ENCODE data around the gene CENPU.
"Not testable (repeated sequence)": the region's sequence is repeated elsewhere in the genome, so short reads cannot be mapped to it uniquely, and the experiment has no call there.

The CENPU gene

DNA sequence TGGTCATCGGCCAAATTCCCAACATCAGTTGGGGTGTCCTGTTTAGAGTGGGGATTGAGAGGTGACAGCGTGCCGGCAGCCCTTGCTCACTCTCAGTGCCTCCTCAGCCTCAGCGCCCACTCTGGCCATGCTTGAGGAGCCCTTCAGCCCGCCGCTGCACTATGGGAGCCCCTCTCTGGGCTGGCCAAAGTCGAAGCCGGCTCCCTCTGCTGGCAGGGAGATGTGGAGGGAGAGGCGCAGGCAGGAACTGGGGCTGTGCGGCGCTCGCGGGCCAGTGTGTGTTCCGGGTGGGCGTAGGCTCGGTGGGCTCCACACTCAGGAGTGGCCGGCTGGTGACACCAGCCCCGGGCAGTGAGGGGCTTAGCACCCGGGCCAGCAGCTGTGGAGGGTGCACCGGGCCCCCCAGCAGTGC lies 7.1 kb upstream of the CENPU start:
- Histone ChIP-seq H2AFZ (ENCODE audit: low read depth, low read length) (no peak overlapping the region), H3K4ac (ENCODE audit: low read depth in 1 of 2, low read length in 2 of 2) (no peak overlapping the region), H4K8ac (ENCODE audit: low read length) (no peak overlapping the region), H3K9me3 (ENCODE audit: control insufficient read depth, low read length) (no peaks in the 10 kb centered on the region), H3K27ac (ENCODE audit: low read length, poor library complexity, severe bottlenecking) (no peak overlapping the region), H3K36me3 (ENCODE audit: control insufficient read depth in 1 of 2, insufficient read depth in 2 of 2, low read depth in 1 of 2, low read length in 2 of 2) (no peaks in the 10 kb centered on the region), H3K4me3 (ENCODE audit: insufficient read depth in 1 of 2, low read depth in 1 of 2, low read length in 2 of 2) (no peak overlapping the region), H3K4me2 (ENCODE audit: low read length, poor library complexity, severe bottlenecking) (no peak overlapping the region), H2BK120ac (ENCODE audit: low read depth, low read length) (no peak overlapping the region), H2BK15ac (ENCODE audit: low read depth, poor library complexity, severe bottlenecking) (no peak overlapping the region), H3K27me3 (ENCODE audit: control insufficient read depth in 1 of 2, insufficient read depth in 1 of 2, low read length in 2 of 2) (no peaks in the 10 kb centered on the region), H2AK5ac (ENCODE audit: low read length, severe bottlenecking) (no peak overlapping the region), H3K18ac (ENCODE audit: low read depth in 1 of 2, low read length in 2 of 2) (no peak overlapping the region), H3K14ac (ENCODE audit: low read length in 2 of 2) (peak overlapping the region in 1 of 2 experiments; percentile 55), H3K4me1 (ENCODE audit: control insufficient read depth, insufficient read depth, low read depth, low read length) (peaks cover 2% of the 10 kb centered on the region), H2BK12ac (ENCODE audit: low read length in 2 of 2) (no peak overlapping the region), H3K9ac (ENCODE audit: low read length) (no peak overlapping the region), H2BK5ac (ENCODE audit: low read depth, low read length, poor library complexity, severe bottlenecking) (no peak overlapping the region), H3K23ac (ENCODE audit: low read length in 2 of 2) (no peak overlapping the region), H3K79me1 (replicated peaks; ENCODE audit: low read length, poor library complexity, severe bottlenecking) (no peaks in the 10 kb centered on the region), H4K91ac (ENCODE audit: low read length) (peak overlapping the region; percentile 27)
- DNase-seq = no peak
- 93% methylated on average over 20 of the region's 20 CpGs for WGBS

DNA sequence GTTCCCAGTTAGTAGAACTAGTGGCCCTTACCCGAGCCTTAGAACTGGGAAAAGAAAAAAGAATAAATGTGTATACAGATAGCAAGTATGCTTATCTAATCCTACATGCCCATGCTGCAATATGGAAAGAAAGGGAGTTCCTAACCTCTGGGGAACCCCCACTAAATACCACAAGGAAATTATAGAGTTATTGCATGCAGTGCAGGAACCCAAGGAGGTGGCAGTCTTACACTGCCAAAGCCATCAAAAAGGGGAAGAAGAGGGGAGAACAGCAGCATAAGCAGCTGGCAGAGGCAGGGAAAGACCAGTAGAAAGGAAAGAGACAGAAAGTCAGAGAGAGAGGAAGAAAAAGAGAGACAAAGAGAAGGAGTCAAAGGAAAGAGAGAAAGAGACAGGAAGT lies 5.7 kb upstream of the CENPU start:
- H3K27me3 ChIP-seq (ENCODE audit: control insufficient read depth in 1 of 2, insufficient read depth in 1 of 2, low read length in 2 of 2); H2AK5ac ChIP-seq (ENCODE audit: low read length, severe bottlenecking); H3K9ac ChIP-seq (ENCODE audit: low read length); H4K8ac ChIP-seq (ENCODE audit: low read length); H2AFZ ChIP-seq (ENCODE audit: low read depth, low read length); H2BK12ac ChIP-seq (ENCODE audit: low read length in 2 of 2); DNase-seq; H2BK15ac ChIP-seq (ENCODE audit: low read depth, poor library complexity, severe bottlenecking); H4K91ac ChIP-seq (ENCODE audit: low read length); H3K18ac ChIP-seq (ENCODE audit: low read depth in 1 of 2, low read length in 2 of 2); H3K4me1 ChIP-seq (ENCODE audit: control insufficient read depth, insufficient read depth, low read depth, low read length); H3K4me3 ChIP-seq (ENCODE audit: insufficient read depth in 1 of 2, low read depth in 1 of 2, low read length in 2 of 2); H3K79me1 ChIP-seq (replicated peaks; ENCODE audit: low read length, poor library complexity, severe bottlenecking); H2BK5ac ChIP-seq (ENCODE audit: low read depth, low read length, poor library complexity, severe bottlenecking); H3K4ac ChIP-seq (ENCODE audit: low read depth in 1 of 2, low read length in 2 of 2); H3K4me2 ChIP-seq (ENCODE audit: low read length, poor library complexity, severe bottlenecking); H3K27ac ChIP-seq (ENCODE audit: low read length, poor library complexity, severe bottlenecking); H3K23ac ChIP-seq (ENCODE audit: low read length in 2 of 2); H2BK120ac ChIP-seq (ENCODE audit: low read depth, low read length); H3K9me3 ChIP-seq (ENCODE audit: control insufficient read depth, low read length); H3K14ac ChIP-seq (ENCODE audit: low read length in 2 of 2); H3K36me3 ChIP-seq (ENCODE audit: control insufficient read depth in 1 of 2, insufficient read depth in 2 of 2, low read depth in 1 of 2, low read length in 2 of 2): not testable (repeated sequence)
- WGBS = no CpG with 5 or more reads among the region's 1 CpG

DNA sequence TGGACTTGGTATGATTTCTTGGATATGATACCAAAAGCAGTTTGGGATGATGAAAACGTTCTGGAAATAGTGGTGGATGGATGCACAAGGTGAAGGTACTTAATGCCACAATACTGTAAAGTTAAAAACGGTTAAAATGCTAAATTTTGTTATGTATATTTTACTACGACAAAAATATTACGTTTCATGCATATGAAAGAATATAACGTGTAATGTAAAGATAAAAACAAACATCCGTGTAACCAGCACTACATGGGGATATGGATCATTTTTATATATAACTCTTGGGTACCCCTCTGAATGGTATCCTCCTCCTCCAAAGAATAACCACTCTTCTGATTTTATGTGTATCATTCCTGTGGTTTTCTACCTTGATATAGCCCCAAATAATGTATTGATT lies 862 bp upstream of the CENPU start:
- Histone ChIP-seq H3K4ac (ENCODE audit: low read depth in 1 of 2, low read length in 2 of 2) (no peak overlapping the region), H4K91ac (ENCODE audit: low read length) (no peak overlapping the region), H3K14ac (ENCODE audit: low read length in 2 of 2) (no peak overlapping the region), H2BK12ac (ENCODE audit: low read length in 2 of 2) (no peak overlapping the region), H2BK120ac (ENCODE audit: low read depth, low read length) (no peak overlapping the region), H2AK5ac (ENCODE audit: low read length, severe bottlenecking) (no peak overlapping the region), H3K18ac (ENCODE audit: low read depth in 1 of 2, low read length in 2 of 2) (no peak overlapping the region), H3K4me2 (ENCODE audit: low read length, poor library complexity, severe bottlenecking) (no peak overlapping the region), H2BK15ac (ENCODE audit: low read depth, poor library complexity, severe bottlenecking) (no peak overlapping the region), H2AFZ (ENCODE audit: low read depth, low read length) (no peak overlapping the region), H3K36me3 (ENCODE audit: control insufficient read depth in 1 of 2, insufficient read depth in 2 of 2, low read depth in 1 of 2, low read length in 2 of 2) (peaks cover 0 to 2% of the 10 kb centered on the region in 2 experiments), H4K8ac (ENCODE audit: low read length) (no peak overlapping the region), H3K27ac (ENCODE audit: low read length, poor library complexity, severe bottlenecking) (no peak overlapping the region), H3K4me1 (ENCODE audit: control insufficient read depth, insufficient read depth, low read depth, low read length) (peaks cover 5% of the 10 kb centered on the region), H3K9me3 (ENCODE audit: control insufficient read depth, low read length) (no peaks in the 10 kb centered on the region), H3K23ac (ENCODE audit: low read length in 2 of 2) (no peak overlapping the region), H3K79me1 (replicated peaks; ENCODE audit: low read length, poor library complexity, severe bottlenecking) (peaks cover 10% of the 10 kb centered on the region), H3K27me3 (ENCODE audit: control insufficient read depth in 1 of 2, insufficient read depth in 1 of 2, low read length in 2 of 2) (no peaks in the 10 kb centered on the region), H3K4me3 (ENCODE audit: insufficient read depth in 1 of 2, low read depth in 1 of 2, low read length in 2 of 2) (peak overlapping the region in 1 of 2 experiments; percentile 96), H3K9ac (ENCODE audit: low read length) (peak overlapping the region; percentile 82), H2BK5ac (ENCODE audit: low read depth, low read length, poor library complexity, severe bottlenecking) (no peak overlapping the region)
- 17% methylated on average over 1 of the region's 6 CpGs for WGBS
- no peak for DNase-seq

DNA sequence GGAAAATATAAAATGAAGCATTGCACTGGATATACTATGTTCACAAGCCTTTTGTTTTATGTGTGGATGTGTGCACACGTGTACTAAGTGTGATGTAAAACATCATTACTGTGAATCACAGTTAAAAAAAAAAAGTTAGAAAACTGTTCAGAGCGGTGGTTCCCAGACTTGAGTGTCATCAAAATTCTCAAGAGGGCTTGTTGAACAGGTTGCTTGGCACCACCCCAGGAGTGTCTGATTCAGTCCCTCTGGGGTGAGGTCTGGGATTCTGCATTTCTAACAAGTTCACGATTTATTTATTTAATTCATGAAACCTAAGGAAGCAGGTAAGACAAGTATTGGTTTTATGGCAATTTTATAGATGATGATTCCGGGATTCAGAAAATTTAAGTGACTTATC lies 1.8 kb downstream of the CENPU start:
- H3K9me3 ChIP-seq (ENCODE audit: control insufficient read depth, low read length) = no peaks in the 10 kb centered on the region
- no peak overlapping the region for H4K8ac ChIP-seq (ENCODE audit: low read length)
- no peak for DNase-seq
- no peak overlapping the region for H3K18ac ChIP-seq (ENCODE audit: low read depth in 1 of 2, low read length in 2 of 2)
- no peaks in the 10 kb centered on the region for H3K27me3 ChIP-seq (ENCODE audit: control insufficient read depth in 1 of 2, insufficient read depth in 1 of 2, low read length in 2 of 2)
- no peak overlapping the region for H4K91ac ChIP-seq (ENCODE audit: low read length)
- H2AK5ac ChIP-seq (ENCODE audit: low read length, severe bottlenecking) = no peak overlapping the region
- no peak overlapping the region for H2BK15ac ChIP-seq (ENCODE audit: low read depth, poor library complexity, severe bottlenecking)
- no peak overlapping the region for H3K4ac ChIP-seq (ENCODE audit: low read depth in 1 of 2, low read length in 2 of 2)
- peak overlapping the region in 1 of 2 experiments; percentile 96 for H3K4me3 ChIP-seq (ENCODE audit: insufficient read depth in 1 of 2, low read depth in 1 of 2, low read length in 2 of 2)
- H3K23ac ChIP-seq (ENCODE audit: low read length in 2 of 2) = no peak overlapping the region
- no peak overlapping the region for H2AFZ ChIP-seq (ENCODE audit: low read depth, low read length)
- H3K79me1 ChIP-seq (replicated peaks; ENCODE audit: low read length, poor library complexity, severe bottlenecking) = peaks cover 18% of the 10 kb centered on the region
- no peak overlapping the region for H3K14ac ChIP-seq (ENCODE audit: low read length in 2 of 2)
- no peak overlapping the region for H2BK5ac ChIP-seq (ENCODE audit: low read depth, low read length, poor library complexity, severe bottlenecking)
- H3K36me3 ChIP-seq (ENCODE audit: control insufficient read depth in 1 of 2, insufficient read depth in 2 of 2, low read depth in 1 of 2, low read length in 2 of 2) = peaks cover 2 to 5% of the 10 kb centered on the region in 2 experiments
- H2BK12ac ChIP-seq (ENCODE audit: low read length in 2 of 2) = no peak overlapping the region
- no peak overlapping the region for H3K27ac ChIP-seq (ENCODE audit: low read length, poor library complexity, severe bottlenecking)
- no peak overlapping the region for H3K4me2 ChIP-seq (ENCODE audit: low read length, poor library complexity, severe bottlenecking)
- peaks cover 5% of the 10 kb centered on the region for H3K4me1 ChIP-seq (ENCODE audit: control insufficient read depth, insufficient read depth, low read depth, low read length)
- peak overlapping the region; percentile 81 for H3K9ac ChIP-seq (ENCODE audit: low read length)
- WGBS = 100% methylated on average over 2 of the region's 4 CpGs
- no peak overlapping the region for H2BK120ac ChIP-seq (ENCODE audit: low read depth, low read length)
